K562 (cell line): ENCODE measurements around the gene SLC35B1. TPM values are rescaled to one million over a fixed set of nuclear protein-coding genes. Genes with fewer than 3 reads are reported as not detected.

ENCODE experiments used
- ATAC-seq: fragments of 200-7000 bp; cut with Tn5 transposase; 3 replicates; pipeline ENCODE4 v1.9.1; 2020; ENCODE audit warnings: moderate library complexity
- BruUV-seq: library from RNA; stranded (reverse); fragments of 400-500 nt; replicated peaks from 2 replicates; lab custom pipeline; 2021; lab: Mats Ljungman, UMichigan
- CTCF ChIA-PET: fragments of 300-600 bp; formaldehyde crosslinking; extraction: SDS; loops from one replicate; lab custom pipeline; 2021; ENCODE audit warnings: low intra/inter-chr PET ratio; lab: Yijun Ruan, JAX
- POLR2A ChIA-PET: fragments of 300-600, 350-650 bp; sonication (Branson Sonifier 250); formaldehyde crosslinking; extraction: SDS; loops from one replicate; lab custom pipeline; 2021; ENCODE audit warnings: antibody characterized with exemption, inconsistent platforms; lab: Yijun Ruan, JAX
- DNase-seq, 4 experiments: peaks; one replicate each; pipeline versions ENCODE4 v3.0.0 to v3.0.0-alpha.2; 2011 to 2018; ENCODE audit warnings: low spot score in 3 of 4, mixed read lengths in 3 of 4; ENCODE audit errors: extremely low read depth in 1 of 4
- FAIRE-seq: peaks from 2 replicates; lab custom pipeline; 2011; peaks lifted over from hg19 to GRCh38; lab: Jason Lieb, UNC
- H2AFZ ChIP-seq: 2 replicates; pipeline ENCODE4 v1.6.0; 2011; ENCODE audit warnings: low read depth, low read length, control low read depth, inconsistent platforms
- H3K27ac ChIP-seq: fragments of 200-600 bp; 3 replicates; pipeline ENCODE4 v1.8.0; 2011; ENCODE audit warnings: low read depth, mild to moderate bottlenecking, control low read depth, inconsistent platforms, low read length, moderate library complexity, mixed read lengths; ENCODE audit errors: extremely low read depth
- H3K27me3 ChIP-seq, 2 experiments: fragments of 300-600 bp in 1 of 2; 2 replicates in 1 of 2; 3 replicates in 1 of 2; pipeline versions ENCODE4 v1.6.0 to v1.8.0; 2011; ENCODE audit warnings: inconsistent platforms in 2 of 2, low read length in 2 of 2, mild to moderate bottlenecking in 1 of 2, mixed read lengths in 1 of 2, moderate library complexity in 1 of 2; ENCODE audit not compliant: control insufficient read depth in 2 of 2, insufficient read depth in 2 of 2
- H3K36me3 ChIP-seq: fragments of 300-600 bp; 3 replicates; pipeline ENCODE4 v1.8.0; 2011; ENCODE audit warnings: mild to moderate bottlenecking, low read length, inconsistent platforms; ENCODE audit not compliant: control insufficient read depth, insufficient read depth
- H3K4me1 ChIP-seq, 2 experiments: fragments of 200-600 bp in 1 of 2; replicated peaks in 1 of 2; 2 replicates in 1 of 2; 3 replicates in 1 of 2; pipeline versions ENCODE4 v1.5.1 to v1.8.0; 2011; ENCODE audit warnings: inconsistent platforms in 2 of 2, low read length in 2 of 2, mild to moderate bottlenecking in 1 of 2, mixed read lengths in 1 of 2, moderate library complexity in 1 of 2; ENCODE audit not compliant: control insufficient read depth in 2 of 2, insufficient read depth in 2 of 2
- H3K4me2 ChIP-seq: 2 replicates; pipeline ENCODE4 v1.6.1; 2011; ENCODE audit warnings: low read length, control low read depth, inconsistent platforms, mixed read lengths; ENCODE audit not compliant: insufficient read depth
- H3K4me3 ChIP-seq: fragments of 200-600 bp; sonication (generic), shearing (Covaris generic); 2 replicates; pipeline ENCODE4 v1.5.1; 2016; ENCODE audit warnings: control low read depth, inconsistent platforms
- H3K79me2 ChIP-seq: fragments of 200-600 bp; 3 replicates; pipeline ENCODE4 v1.8.0; 2011; ENCODE audit warnings: low read length, inconsistent platforms; ENCODE audit not compliant: control insufficient read depth, insufficient read depth
- H3K9ac ChIP-seq, 2 experiments: 2 replicates each; pipeline versions ENCODE4 v1.6.0 to v1.6.1; 2011; ENCODE audit warnings: low read depth in 2 of 2, low read length in 2 of 2, control low read depth in 1 of 2, inconsistent platforms in 1 of 2, mild to moderate bottlenecking in 1 of 2, mixed read lengths in 1 of 2; ENCODE audit not compliant: insufficient read depth in 1 of 2
- H3K9me1 ChIP-seq: one replicate; pipeline ENCODE4 v1.6.0; 2011; ENCODE audit warnings: inconsistent platforms, mild to moderate bottlenecking, low read length, moderate library complexity; ENCODE audit not compliant: control insufficient read depth, insufficient read depth
- H3K9me3 ChIP-seq: replicated peaks from 2 replicates; pipeline ENCODE4 v1.5.1; 2011; ENCODE audit warnings: low read depth, low read length, inconsistent platforms; ENCODE audit not compliant: control insufficient read depth, insufficient read depth
- H4K20me1 ChIP-seq: replicated peaks from 2 replicates; pipeline ENCODE4 v1.6.1; 2011; ENCODE audit warnings: low read length, inconsistent platforms, mixed read lengths; ENCODE audit not compliant: control insufficient read depth, insufficient read depth
- CXXC5 ChIP-seq: fragments of 250-450 bp; sonication (Bioruptor Pico); IDR thresholded peaks from 2 replicates; pipeline ENCODE4 v1.8.0; 2022; ENCODE audit warnings: inconsistent platforms, mild to moderate bottlenecking, moderate library complexity
- HOMEZ ChIP-seq: fragments of 250-450 bp; sonication (Bioruptor Pico); IDR thresholded peaks from 2 replicates; pipeline ENCODE4 v1.4.0; 2020; ENCODE audit warnings: mild to moderate bottlenecking, moderate library complexity
- POLR2H ChIP-seq: IDR thresholded peaks from 2 replicates; pipeline ENCODE4 v1.6.1; 2016; ENCODE audit warnings: missing genetic modification characterization, low read depth, mild to moderate bottlenecking, control low read depth, missing compliant biosample characterization, moderate library complexity
- PRDM10 ChIP-seq: fragments of 450-650 bp; IDR thresholded peaks from 2 replicates; pipeline ENCODE4 v1.6.1; 2018; ENCODE audit not compliant: partially characterized antibody
- ZNF707 ChIP-seq: fragments of 250-450 bp; sonication (Bioruptor Pico); conservative IDR thresholded peaks from 2 replicates; pipeline ENCODE4 v1.8.0; 2022; ENCODE audit warnings: inconsistent platforms, mild to moderate bottlenecking, moderate library complexity
- WGBS: fragments of 100-300 bp; shearing (Covaris generic); methylation state at CpG from one replicate; pipeline ENCODE4 v1.1.6; 2016; ENCODE audit warnings: low coverage, mixed read lengths; ENCODE audit not compliant: insufficient coverage; ENCODE audit errors: missing lambda C conversion rate; 5-methylcytosine and 5-hydroxymethylcytosine counted together
- in situ Hi-C: fragments of 300-500 bp; cut with MboI; formaldehyde crosslinking; loops from 4 replicates; pipeline ENCODE4 v1.15.0; 2018; ENCODE audit warnings: inconsistent platforms, mixed read lengths
- intact Hi-C: fragments of 100-400 bp; cut with micrococcal nuclease; formaldehyde crosslinking; loops from 2 replicates; pipeline ENCODE4 v1.14.2; 2022
- polyA plus RNA-seq, 8 experiments: library from polyadenylated mRNA; depleted of rRNA in 4 of 8; stranded (reverse) in 5 of 8; unstranded in 3 of 8; fragments of >200 nt; fragmentation: Nextera tagmentation in 2 of 8; fragmentation: Illumina TruSeq in 1 of 8; extraction: Ambion mirVana in 2 of 8; extraction: Trizol in 1 of 8; gene quantifications; 2 replicates each; pipeline versions ENCODE4 v1.2.1 to v1.2.3, GENCODE V29; 2011 to 2014; ENCODE audit warnings: inconsistent platforms in 1 of 8, missing spikeins in 1 of 8
- total RNA-seq, 7 experiments: library from RNA; depleted of rRNA in 6 of 7; stranded (reverse); fragments of >200 nt in 6 of 7; fragmentation: Illumina TruSeq in 2 of 7; extraction: Trizol in 2 of 7; gene quantifications; 2 replicates each; pipeline versions ENCODE4 v1.2.1 to v1.2.3, GENCODE V29; 2011 to 2021; ENCODE audit warnings: low replicate concordance in 1 of 7

Gene SLC35B1
- total and polyA plus RNA-seq, 9 of the 15 experiments (the other 6 are each of a cell fraction or from before 2014, with no cell fraction given): 51.4 to 87.9 (median 66.3) TPM

GRCh38 chr17:49664706-49665211 lies 43.0 kb downstream of the SLC35B1 start:
- DNase-seq (no peak), ATAC-seq (no peak), FAIRE-seq (no peak)
- BruUV-seq: no TSS peak
- Histone ChIP-seq H3K9ac (no peak overlapping the region), H3K27ac (no peak overlapping the region), H3K9me3 (no peaks in the 10 kb centered on the region), H3K27me3 (no peaks in the 10 kb centered on the region), H3K4me3 (no peak overlapping the region), H3K79me2 (peaks cover 69% of the 10 kb centered on the region), H4K20me1 (no peaks in the 10 kb centered on the region), H3K4me1 (no peaks in the 10 kb centered on the region), H3K4me2 (no peak overlapping the region), H2AFZ (no peak overlapping the region), H3K9me1 (no peaks in the 10 kb centered on the region), H3K36me3 (peaks cover 15% of the 10 kb centered on the region; the same call in 2 of the 3 replicates)
- intact Hi-C loops (no loop called here), in situ Hi-C loops (no loop called here)
- WGBS: 81% methylated on average over 3 of the region's 3 CpGs
- no peak for TF ChIP-seq ZNF707 (CRISPR knock-in tag)
- no peak for TF ChIP-seq HOMEZ (CRISPR knock-in tag)
- TF ChIP-seq POLR2H (tag): no peak
- no peak for TF ChIP-seq CXXC5
- no peak for TF ChIP-seq PRDM10
- ChIA-PET CTCF (no interaction called here), POLR2A (interaction anchor here (0.6 kb wide), 1 partner anchor 119 kb away, joined by 3 read pairs; no protein-coding TSS in a partner anchor)
